HCT116 (cell line): ENCODE measurements around the gene ADGRB3.

Source experiments
- CBX3 ChIP-seq: IDR thresholded peaks from 2 replicates; pipeline ENCODE4 v1.6.1; 2012; ENCODE audit warnings: low read depth
- JUND ChIP-seq: IDR thresholded peaks from 2 replicates; pipeline ENCODE4 v1.6.1; 2012
- TF ChIP-seq, protein P1 (sequence below), 3 experiments: fragments of 200-600 bp in 1 of 3; sonication (generic) in 1 of 3; IDR thresholded peaks in 2 of 3; conservative IDR thresholded peaks in 1 of 3; 2 replicates each; pipeline ENCODE4 v1.5.1; 2012 to 2017; ENCODE audit warnings: low read depth in 2 of 3, low read length in 2 of 3, antibody characterized with exemption in 1 of 3, borderline replicate concordance in 1 of 3, control low read depth in 1 of 3, mild to moderate bottlenecking in 1 of 3, mixed read lengths in 1 of 3, mixed run types in 1 of 3, moderate library complexity in 1 of 3; ENCODE audit not compliant: insufficient read depth in 1 of 3

DNA sequence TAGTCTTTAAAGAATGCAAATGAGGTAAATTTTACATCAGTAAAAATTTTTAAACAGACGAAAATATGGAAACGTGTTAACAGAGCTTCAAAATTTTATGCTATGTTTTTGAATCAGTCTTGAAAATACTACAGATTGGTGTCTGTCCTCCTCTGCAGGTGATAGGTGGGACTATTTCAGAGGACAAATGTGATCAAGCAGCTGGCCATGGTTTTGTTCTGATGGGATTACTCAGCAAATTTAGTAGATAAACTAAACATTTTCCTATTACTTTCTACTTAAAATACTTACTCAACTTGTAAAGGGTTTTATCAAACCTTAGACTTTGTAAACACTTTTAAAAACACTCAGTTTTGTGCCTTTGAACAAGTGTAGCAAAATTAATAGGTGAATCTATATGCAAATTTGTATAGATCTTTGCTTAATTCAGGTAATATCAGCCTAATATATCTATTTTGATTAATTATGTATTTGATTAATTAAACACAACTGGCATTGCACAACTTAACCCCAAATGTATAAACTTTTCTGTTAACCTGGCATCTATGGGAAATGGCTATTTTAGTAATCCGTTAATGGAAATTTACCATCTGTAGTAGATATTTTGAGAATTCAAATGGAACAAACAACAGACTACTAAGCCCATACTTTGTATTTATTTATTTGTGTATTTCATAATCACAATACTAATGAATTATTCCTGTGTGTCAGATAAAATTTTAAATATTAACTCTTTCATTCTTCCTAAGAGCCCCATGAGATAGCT is 22.5 kb downstream of the ADGRB3 start:
- TF ChIP-seq JUND (no peak), CBX3 (no peak)
- TF ChIP-seq, protein P1, sequence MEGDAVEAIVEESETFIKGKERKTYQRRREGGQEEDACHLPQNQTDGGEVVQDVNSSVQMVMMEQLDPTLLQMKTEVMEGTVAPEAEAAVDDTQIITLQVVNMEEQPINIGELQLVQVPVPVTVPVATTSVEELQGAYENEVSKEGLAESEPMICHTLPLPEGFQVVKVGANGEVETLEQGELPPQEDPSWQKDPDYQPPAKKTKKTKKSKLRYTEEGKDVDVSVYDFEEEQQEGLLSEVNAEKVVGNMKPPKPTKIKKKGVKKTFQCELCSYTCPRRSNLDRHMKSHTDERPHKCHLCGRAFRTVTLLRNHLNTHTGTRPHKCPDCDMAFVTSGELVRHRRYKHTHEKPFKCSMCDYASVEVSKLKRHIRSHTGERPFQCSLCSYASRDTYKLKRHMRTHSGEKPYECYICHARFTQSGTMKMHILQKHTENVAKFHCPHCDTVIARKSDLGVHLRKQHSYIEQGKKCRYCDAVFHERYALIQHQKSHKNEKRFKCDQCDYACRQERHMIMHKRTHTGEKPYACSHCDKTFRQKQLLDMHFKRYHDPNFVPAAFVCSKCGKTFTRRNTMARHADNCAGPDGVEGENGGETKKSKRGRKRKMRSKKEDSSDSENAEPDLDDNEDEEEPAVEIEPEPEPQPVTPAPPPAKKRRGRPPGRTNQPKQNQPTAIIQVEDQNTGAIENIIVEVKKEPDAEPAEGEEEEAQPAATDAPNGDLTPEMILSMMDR (IDR thresholded peaks at IDR 0.05 in 2 of 3, conservative IDR thresholded peaks at IDR 0.05 in 1 of 3; ENCODE audit: borderline replicate concordance in 1 of 3, insufficient read depth in 1 of 3, low read depth in 2 of 3, low read length in 2 of 3) = no peak
